IMR-90 (cell line): ENCODE measurements around the gene MOCS1. TPM values are rescaled to one million over a fixed set of nuclear protein-coding genes. Genes with fewer than 3 reads are reported as not detected.

Experiments
- ATAC-seq: fragments of 200-7000 bp; cut with Tn5 transposase; 2 replicates; pipeline ENCODE4 v1.9.1; 2020; ENCODE audit warnings: low read depth, mild to moderate bottlenecking, moderate library complexity
- BruUV-seq: library from RNA; stranded (reverse); fragments of 400-500 nt; replicated peaks from 2 replicates; lab custom pipeline; 2021; lab: Mats Ljungman, UMichigan
- CTCF ChIA-PET: fragments of 300-600 bp; formaldehyde crosslinking; extraction: SDS; loops from one replicate; lab custom pipeline; 2021; ENCODE audit warnings: antibody characterized with exemption; lab: Yijun Ruan, JAX
- POLR2A ChIA-PET: fragments of 300-600 bp; sonication (Branson Sonifier 250); formaldehyde crosslinking; loops from one replicate; lab custom pipeline; 2022; ENCODE audit warnings: antibody characterized with exemption; ENCODE audit not compliant: unreplicated experiment; lab: Charles Lee
- DNase-seq: peaks from one replicate; pipeline ENCODE4 v3.0.0; 2013
- H2AFZ ChIP-seq: replicated peaks from 2 replicates; pipeline ENCODE3; 2013; ENCODE audit warnings: low read length, mild to moderate bottlenecking; ENCODE audit not compliant: poor library complexity
- H2AK5ac ChIP-seq: 2 replicates; pipeline ENCODE4 v1.6.1; 2013; ENCODE audit warnings: low read depth, low read length, inconsistent platforms
- H2AK9ac ChIP-seq: replicated peaks from 2 replicates; pipeline ENCODE3; 2013; ENCODE audit warnings: mild to moderate bottlenecking, low read depth, low read length, moderate library complexity; ENCODE audit not compliant: poor library complexity
- H2BK120ac ChIP-seq: 2 replicates; pipeline ENCODE4 v1.6.1; 2013; ENCODE audit warnings: low read depth, low read length, inconsistent platforms
- H2BK15ac ChIP-seq: 3 replicates; pipeline ENCODE4 v1.6.1; 2013; ENCODE audit warnings: low read depth, low read length, inconsistent platforms
- H2BK20ac ChIP-seq: 2 replicates; pipeline ENCODE4 v1.6.1; 2013; ENCODE audit warnings: low read depth, mild to moderate bottlenecking, inconsistent platforms, low read length, moderate library complexity
- H2BK5ac ChIP-seq: 2 replicates; pipeline ENCODE4 v1.6.1; 2013; ENCODE audit warnings: mild to moderate bottlenecking, low read depth, low read length, inconsistent platforms; ENCODE audit not compliant: poor library complexity, severe bottlenecking
- H3K14ac ChIP-seq: replicated peaks from 2 replicates; pipeline ENCODE4 v1.6.1; 2013; ENCODE audit warnings: low read depth, low read length, inconsistent platforms
- H3K18ac ChIP-seq: 2 replicates; pipeline ENCODE4 v1.6.1; 2013; ENCODE audit warnings: low read depth, low read length, control low read depth
- H3K23ac ChIP-seq: 2 replicates; pipeline ENCODE4 v1.6.1; 2013; ENCODE audit warnings: low read depth, low read length, inconsistent platforms
- H3K27ac ChIP-seq: 2 replicates; pipeline ENCODE4 v1.5.1; 2013; ENCODE audit warnings: mild to moderate bottlenecking, control low read depth, low read length; ENCODE audit not compliant: insufficient read depth
- H3K27me3 ChIP-seq: 2 replicates; pipeline ENCODE4 v1.6.1; 2013; ENCODE audit warnings: low read length; ENCODE audit not compliant: control insufficient read depth, insufficient read depth
- H3K36me3 ChIP-seq: 2 replicates; pipeline ENCODE4 v1.6.1; 2013; ENCODE audit warnings: low read length, mixed read lengths; ENCODE audit not compliant: control insufficient read depth, insufficient read depth
- H3K4ac ChIP-seq: 2 replicates; pipeline ENCODE4 v1.6.1; 2013; ENCODE audit warnings: low read depth, low read length, inconsistent platforms
- H3K4me1 ChIP-seq: 2 replicates; pipeline ENCODE4 v1.6.1; 2013; ENCODE audit warnings: low read length, mixed read lengths; ENCODE audit not compliant: control insufficient read depth, insufficient read depth
- H3K4me2 ChIP-seq: 2 replicates; pipeline ENCODE4 v1.6.1; 2013; ENCODE audit warnings: low read depth, mild to moderate bottlenecking, control low read depth, low read length, moderate library complexity
- H3K4me3 ChIP-seq: 2 replicates; pipeline ENCODE4 v1.5.1; 2013; ENCODE audit warnings: low read depth, mild to moderate bottlenecking, control low read depth, low read length, moderate library complexity; ENCODE audit not compliant: insufficient read depth
- H3K56ac ChIP-seq: 2 replicates; pipeline ENCODE4 v1.6.1; 2013; ENCODE audit warnings: low read length, inconsistent platforms; ENCODE audit not compliant: insufficient read depth; ENCODE audit errors: extremely low read depth
- H3K79me1 ChIP-seq, 2 experiments: 2 replicates each; pipeline ENCODE4 v1.6.1; 2013; ENCODE audit warnings: low read length in 2 of 2, inconsistent platforms in 1 of 2, low read depth in 1 of 2
- H3K9ac ChIP-seq: 2 replicates; pipeline ENCODE4 v1.6.1; 2013; ENCODE audit warnings: low read depth, low read length, control low read depth
- H3K9me1 ChIP-seq: 2 replicates; pipeline ENCODE4 v1.6.1; 2013; ENCODE audit warnings: low read length, inconsistent platforms; ENCODE audit not compliant: insufficient read depth
- H3K9me3 ChIP-seq: 2 replicates; pipeline ENCODE4 v1.6.1; 2013; ENCODE audit warnings: low read length; ENCODE audit not compliant: control insufficient read depth, insufficient read depth
- H4K20me1 ChIP-seq: 2 replicates; pipeline ENCODE4 v1.6.1; 2013; ENCODE audit warnings: low read length, inconsistent platforms; ENCODE audit not compliant: insufficient read depth
- H4K5ac ChIP-seq: 2 replicates; pipeline ENCODE4 v1.6.1; 2013; ENCODE audit warnings: mild to moderate bottlenecking, low read depth, low read length, control low read depth
- H4K8ac ChIP-seq, 2 experiments: 2 replicates each; pipeline ENCODE4 v1.6.1; 2013; ENCODE audit warnings: low read depth in 2 of 2, low read length in 2 of 2, control low read depth in 1 of 2, inconsistent platforms in 1 of 2
- H4K91ac ChIP-seq: 2 replicates; pipeline ENCODE4 v1.6.1; 2013; ENCODE audit warnings: low read depth, low read length, inconsistent platforms; ENCODE audit not compliant: insufficient read depth
- BHLHE40 ChIP-seq: fragments of 150-350 bp; IDR thresholded peaks from 2 replicates; pipeline ENCODE4 v1.6.1; 2016; ENCODE audit warnings: mild to moderate bottlenecking, low read depth, low read length
- CTCF ChIP-seq: conservative IDR thresholded peaks from 2 replicates; pipeline ENCODE4 v1.5.1; 2012; ENCODE audit warnings: mild to moderate bottlenecking, low read depth, low read length, improper control_type of control experiment
- ELK1 ChIP-seq: fragments of 150-350 bp; IDR thresholded peaks from 2 replicates; pipeline ENCODE4 v1.6.1; 2016; ENCODE audit warnings: low read depth, mild to moderate bottlenecking, low read length, moderate library complexity, borderline replicate concordance
- FOS ChIP-seq: fragments of 150-350 bp; IDR thresholded peaks from 2 replicates; pipeline ENCODE4 v1.6.1; 2016; ENCODE audit warnings: low read depth, low read length
- MAZ ChIP-seq: IDR thresholded peaks from 2 replicates; pipeline ENCODE4 v1.6.1; 2012; ENCODE audit warnings: low read depth, mild to moderate bottlenecking, low read length, improper control_type of control experiment, moderate library complexity, borderline replicate concordance
- MXI1 ChIP-seq: IDR thresholded peaks from 2 replicates; pipeline ENCODE4 v1.6.1; 2012; ENCODE audit warnings: low read depth, mild to moderate bottlenecking, low read length, moderate library complexity, borderline replicate concordance
- NFE2L2 ChIP-seq: fragments of 150-350 bp; IDR thresholded peaks from 2 replicates; pipeline ENCODE4 v1.6.1; 2016; ENCODE audit warnings: low read depth, mild to moderate bottlenecking, low read length
- POLR2A ChIP-seq: IDR thresholded peaks from 2 replicates; pipeline ENCODE4 v1.6.1; 2012; ENCODE audit warnings: mild to moderate bottlenecking, low read depth, low read length
- RCOR1 ChIP-seq: IDR thresholded peaks from 2 replicates; pipeline ENCODE4 v1.6.1; 2012; ENCODE audit warnings: mild to moderate bottlenecking, low read length, improper control_type of control experiment; ENCODE audit not compliant: insufficient replicate concordance
- RFX5 ChIP-seq: IDR thresholded peaks from 2 replicates; pipeline ENCODE4 v1.8.0; 2012; ENCODE audit warnings: low read depth, mild to moderate bottlenecking, low read length, moderate library complexity
- SMC3 ChIP-seq: fragments of 150-350 bp; IDR thresholded peaks from 2 replicates; pipeline ENCODE4 v1.6.1; 2016; ENCODE audit warnings: low read depth, mild to moderate bottlenecking, antibody characterized with exemption, low read length, moderate library complexity
- WGBS, 2 experiments: methylation state at CpG; one replicate each; pipeline versions ENCODE4 v1.1.5 to v1.1.7; 2013; ENCODE audit warnings: missing lambda C conversion rate in 2 of 2; ENCODE audit not compliant: insufficient read length in 1 of 2; ENCODE audit errors: extremely low coverage in 2 of 2; 5-methylcytosine and 5-hydroxymethylcytosine counted together
- dilution Hi-C: fragments of 300-500 bp; cut with HindIII; formaldehyde crosslinking; loops from one replicate; pipeline ENCODE4 v1.14.3; 2018; ENCODE audit warnings: low sequenced_read_pairs; ENCODE audit not compliant: unreplicated experiment
- in situ Hi-C: fragments of 300-500 bp; cut with MboI; formaldehyde crosslinking; loops from 3 replicates; pipeline ENCODE4 v1.14.3; 2019; ENCODE audit warnings: low sequenced_read_pairs, inconsistent platforms, mixed read lengths
- intact Hi-C: fragments of 100-400 bp; cut with micrococcal nuclease; formaldehyde crosslinking; loops from 2 replicates; pipeline ENCODE4 v1.10.0; 2022
- polyA plus RNA-seq, 3 experiments: library from polyadenylated mRNA; depleted of rRNA; stranded (reverse); fragments of >200 nt; gene quantifications; 2 replicates each; pipeline ENCODE4 v1.2.3, GENCODE V29; 2012; ENCODE audit warnings: low replicate concordance in 1 of 3
- total RNA-seq: library from RNA; depleted of rRNA; stranded (reverse); fragments of >200 nt; gene quantifications from 2 replicates; pipeline ENCODE4 v1.2.3, GENCODE V29; 2012

MOCS1 gene
- total and polyA plus RNA-seq, 2 of the 4 experiments (the other 2 are of a cell fraction) = 5.5 to 9.5 TPM

- no peak overlapping the region for H2BK15ac ChIP-seq
- dilution Hi-C loops = no loop called here
These were observed 17.5 kb upstream of the MOCS1 start for GRCh38 chr6:39951716-39952115.

More at GRCh38 chr6:39951716-39952115, 17.5 kb upstream of the MOCS1 start:
- Histone ChIP-seq H3K27ac (no peak overlapping the region), H2AK9ac (no peak overlapping the region), H3K9me1 (no peaks in the 10 kb centered on the region), H3K4me2 (no peak overlapping the region), H3K36me3 (no peaks in the 10 kb centered on the region), H4K8ac (no peak overlapping the region), H3K18ac (no peak overlapping the region), H3K27me3 (peaks cover 28% of the 10 kb centered on the region), H3K4ac (no peak overlapping the region), H3K23ac (no peak overlapping the region), H2BK5ac (no peak overlapping the region), H3K4me3 (no peak overlapping the region), H2AK5ac (no peak overlapping the region), H3K9ac (no peak overlapping the region), H3K9me3 (no peaks in the 10 kb centered on the region), H2BK20ac (no peak overlapping the region), H3K56ac (no peak overlapping the region), H4K91ac (no peak overlapping the region), H3K14ac (no peak overlapping the region), H3K79me1 (no peaks in the 10 kb centered on the region), H2BK120ac (no peak overlapping the region), H3K4me1 (no peaks in the 10 kb centered on the region), H2AFZ (no peak overlapping the region), H4K5ac (no peak overlapping the region), H4K20me1 (no peaks in the 10 kb centered on the region)
- ATAC-seq = no peak
- TF ChIP-seq ELK1 = no peak
- no peak for TF ChIP-seq MXI1
- no peak for TF ChIP-seq BHLHE40
- no peak for TF ChIP-seq SMC3
- TF ChIP-seq POLR2A = no peak
- no peak for TF ChIP-seq CTCF
- no peak for TF ChIP-seq MAZ
- no peak for TF ChIP-seq RFX5
- no peak for TF ChIP-seq NFE2L2
- TF ChIP-seq FOS = no peak
- no peak for TF ChIP-seq RCOR1
- intact Hi-C loops (no loop called here), in situ Hi-C loops (no loop called here)
- CTCF ChIA-PET = no interaction called here
- WGBS, 2 experiments = no CpG with 5 or more reads among the region's 1 CpG
- no TSS peak for BruUV-seq
- no peak for DNase-seq
- POLR2A ChIA-PET = no interaction called here
